ENCODE results near the gene RELCH.

The RELCH gene

GRCh38 chr18:62250475-62250874, 63.4 kb downstream of the RELCH start:
- DNase-seq = no peak

GRCh38 chr18:62258093-62258492, 71.0 kb downstream of the RELCH start:
- DNase-seq = no peak

- DNase-seq = no peak
Measured at GRCh38 chr18:62258616-62259015, 71.6 kb downstream of the RELCH start.

GRCh38 chr18:62262061-62262460, 75.0 kb downstream of the RELCH start:
- DNase-seq = no peak

- DNase-seq = no peak
Measured at GRCh38 chr18:62264984-62265383, 77.9 kb downstream of the RELCH start.

GRCh38 chr18:62277045-62277444, 90.0 kb downstream of the RELCH start:
- no peak for DNase-seq

- no peak for DNase-seq
Measured at GRCh38 chr18:62279561-62279960, 92.5 kb downstream of the RELCH start.

- DNase-seq = no peak
Measured at GRCh38 chr18:62280058-62280457, 93.0 kb downstream of the RELCH start.

- DNase-seq = no peak
Measured at GRCh38 chr18:62280786-62281185, 93.7 kb downstream of the RELCH start.

GRCh38 chr18:62281684-62282083, 94.6 kb downstream of the RELCH start:
- DNase-seq = no peak

- no peak for DNase-seq
Measured at GRCh38 chr18:62282188-62282629, 95.2 kb downstream of the RELCH start.

- no peak for DNase-seq
Measured at GRCh38 chr18:62284637-62285036, 97.6 kb downstream of the RELCH start.

GRCh38 chr18:62285281-62285680, 98.2 kb downstream of the RELCH start:
- no peak for DNase-seq

GRCh38 chr18:62287781-62288664, 101.0 kb downstream of the RELCH start:
- DNase-seq = no peak

- no peak for DNase-seq
Measured at GRCh38 chr18:62288665-62289008, 101.6 kb downstream of the RELCH start.

GRCh38 chr18:62289047-62289446, 102.0 kb downstream of the RELCH start:
- no peak for DNase-seq

GRCh38 chr18:62294073-62294472, 107.0 kb downstream of the RELCH start:
- no peak for DNase-seq

- no peak for DNase-seq
Measured at GRCh38 chr18:62300359-62300963, 113.4 kb downstream of the RELCH start.

GRCh38 chr18:62301322-62301721, 114.3 kb downstream of the RELCH start:
- DNase-seq = no peak

- no peak for DNase-seq
Measured at GRCh38 chr18:62312851-62313250, 125.8 kb downstream of the RELCH start.

- no peak for DNase-seq
Measured at GRCh38 chr18:62318228-62319180, 131.4 kb downstream of the RELCH start.

- no peak for DNase-seq
Measured at GRCh38 chr18:62321201-62321600, 134.1 kb downstream of the RELCH start.

GRCh38 chr18:62323483-62324180, 136.6 kb downstream of the RELCH start:
- DNase-seq = no peak
